ENCODE data around the gene NPTX2. TPM values are rescaled to one million over a fixed set of nuclear protein-coding genes. Genes with fewer than 3 reads are reported as not detected.
"Not testable (repeated sequence)": the region's sequence is repeated elsewhere in the genome, so short reads cannot be mapped to it uniquely, and the experiment has no call there.

Gene NPTX2, protein sequence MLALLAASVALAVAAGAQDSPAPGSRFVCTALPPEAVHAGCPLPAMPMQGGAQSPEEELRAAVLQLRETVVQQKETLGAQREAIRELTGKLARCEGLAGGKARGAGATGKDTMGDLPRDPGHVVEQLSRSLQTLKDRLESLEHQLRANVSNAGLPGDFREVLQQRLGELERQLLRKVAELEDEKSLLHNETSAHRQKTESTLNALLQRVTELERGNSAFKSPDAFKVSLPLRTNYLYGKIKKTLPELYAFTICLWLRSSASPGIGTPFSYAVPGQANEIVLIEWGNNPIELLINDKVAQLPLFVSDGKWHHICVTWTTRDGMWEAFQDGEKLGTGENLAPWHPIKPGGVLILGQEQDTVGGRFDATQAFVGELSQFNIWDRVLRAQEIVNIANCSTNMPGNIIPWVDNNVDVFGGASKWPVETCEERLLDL
- polyA plus RNA-seq (2013, experiment 1 of 2; ENCODE audit: insufficient read length), result 10.5 TPM
- 11.0 TPM for polyA plus RNA-seq (2013, experiment 2 of 2; ENCODE audit: insufficient read length)

GRCh38 chr7:98617051-98617959 is at the start of gene NPTX2:
Gene NPTX2 (plus strand): TSS chr7:98617285. CDS start chr7:98617462, 177 bp downstream.
- DNase-seq, result peak; percentile 76

GRCh38 chr7:98567991-98568390 is 49.1 kb upstream of the NPTX2 start:
- DNase-seq, result no peak

DNA sequence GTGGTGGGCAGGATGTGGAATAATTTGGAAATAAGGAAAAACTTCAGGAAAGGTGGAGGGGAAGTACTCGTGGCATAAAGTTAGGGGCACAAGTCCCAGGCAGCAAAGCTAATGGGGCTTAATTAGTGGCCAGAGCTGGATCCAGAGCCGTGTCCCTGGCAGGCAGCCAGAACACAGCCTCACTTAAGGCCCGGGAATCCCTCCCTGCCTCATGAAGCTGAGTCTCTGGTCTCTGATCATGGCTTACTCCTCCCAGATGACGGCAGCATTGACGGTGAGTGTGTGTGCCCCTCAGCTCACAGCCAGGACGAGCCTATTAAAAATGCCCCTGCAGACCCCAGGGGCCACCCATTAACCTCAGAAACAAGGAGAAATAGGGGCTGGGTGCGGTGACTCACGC is 48.2 kb upstream of the NPTX2 start:
- no peak for DNase-seq

DNA sequence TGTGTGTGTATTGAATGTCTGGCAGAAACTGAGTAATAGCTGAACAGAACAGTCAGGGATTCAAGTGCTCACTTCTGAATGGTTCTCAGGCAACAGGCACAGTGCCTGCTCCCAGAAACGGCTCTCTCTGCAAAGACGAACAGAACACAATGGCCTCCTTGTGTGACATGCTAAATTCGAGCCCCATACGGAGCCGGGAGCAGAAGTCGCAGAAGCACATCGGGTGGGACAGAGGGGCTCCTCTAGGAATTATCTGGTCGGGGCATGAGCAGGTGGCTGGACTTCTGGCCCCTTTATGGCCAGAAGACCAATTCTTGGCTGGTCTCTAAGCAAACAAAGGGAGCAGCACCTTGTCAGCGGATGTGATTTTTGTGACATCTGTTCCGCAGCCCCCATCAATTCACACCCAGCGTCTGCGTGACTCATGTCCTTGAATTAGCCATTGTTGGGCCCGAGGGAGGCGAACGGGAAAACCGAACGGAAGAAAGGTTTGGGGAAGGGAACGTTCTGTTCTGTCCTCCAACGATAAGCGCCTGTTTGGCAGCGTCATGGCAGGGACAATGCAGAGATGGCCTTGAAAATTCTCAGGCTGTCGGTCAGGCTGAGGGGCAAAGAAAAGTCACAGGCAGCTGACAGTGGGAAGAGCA is 47.3 kb upstream of the NPTX2 start:
- DNase-seq, result peak; percentile 25

DNA sequence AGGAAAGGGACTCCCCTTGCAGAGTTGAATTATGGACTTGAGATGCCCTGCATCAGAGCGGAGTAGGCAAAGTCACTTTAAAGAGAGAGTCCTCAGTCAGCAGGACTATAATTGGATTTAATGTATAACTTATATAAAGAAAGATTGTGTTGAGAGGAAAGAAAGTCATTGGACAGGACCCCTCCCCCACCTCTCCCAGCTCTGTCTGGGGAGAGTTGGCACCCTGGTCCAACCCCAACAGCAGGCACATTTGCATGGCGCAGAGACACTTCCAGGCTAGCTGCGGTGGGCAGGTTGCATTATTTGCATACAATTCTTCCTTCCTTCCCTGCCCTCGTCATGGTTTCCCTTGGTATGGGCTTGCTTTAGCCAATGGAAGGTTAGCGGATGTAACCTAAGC is 46.1 kb upstream of the NPTX2 start:
- no peak for DNase-seq

DNA sequence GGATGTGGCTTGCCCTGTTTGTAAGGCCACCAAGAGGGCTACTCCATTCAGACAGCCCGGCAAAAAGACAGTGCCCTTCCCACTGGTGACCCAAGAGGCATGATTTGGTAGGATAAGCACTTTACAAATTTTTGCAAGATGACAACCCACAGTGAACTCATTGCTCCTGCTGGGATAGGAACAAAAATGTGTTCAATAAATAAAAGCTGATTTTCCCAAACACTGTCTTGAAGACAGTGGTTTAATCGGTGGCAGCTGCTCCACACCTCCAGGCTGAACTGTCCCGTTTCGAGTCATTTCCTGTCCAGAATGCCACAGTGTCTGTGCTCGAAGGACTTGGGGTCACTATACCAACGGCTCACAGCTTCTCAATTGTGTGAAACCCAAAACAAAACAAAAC is 45.1 kb upstream of the NPTX2 start:
- DNase-seq, result peak; percentile 51

DNA sequence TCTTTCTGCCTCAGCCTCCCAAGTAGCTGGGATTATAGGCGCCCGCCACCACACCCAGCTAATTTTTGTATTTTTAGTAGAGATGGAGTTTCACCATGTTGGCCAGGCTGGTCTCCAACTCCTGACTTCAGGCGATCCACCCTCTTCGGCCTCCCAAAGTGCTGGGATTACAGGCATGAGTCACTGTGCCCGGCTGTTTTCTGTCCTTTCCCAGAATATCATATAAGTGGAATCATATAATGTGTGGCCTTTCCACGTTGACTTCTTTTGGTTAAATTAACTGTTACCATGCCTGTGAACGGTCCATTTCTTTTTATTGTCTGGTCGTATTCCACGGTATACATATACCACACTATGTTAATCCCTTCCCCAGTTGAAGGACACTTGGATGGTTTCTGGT is 44.4 kb upstream of the NPTX2 start:
- DNase-seq, result not testable (repeated sequence)

DNA sequence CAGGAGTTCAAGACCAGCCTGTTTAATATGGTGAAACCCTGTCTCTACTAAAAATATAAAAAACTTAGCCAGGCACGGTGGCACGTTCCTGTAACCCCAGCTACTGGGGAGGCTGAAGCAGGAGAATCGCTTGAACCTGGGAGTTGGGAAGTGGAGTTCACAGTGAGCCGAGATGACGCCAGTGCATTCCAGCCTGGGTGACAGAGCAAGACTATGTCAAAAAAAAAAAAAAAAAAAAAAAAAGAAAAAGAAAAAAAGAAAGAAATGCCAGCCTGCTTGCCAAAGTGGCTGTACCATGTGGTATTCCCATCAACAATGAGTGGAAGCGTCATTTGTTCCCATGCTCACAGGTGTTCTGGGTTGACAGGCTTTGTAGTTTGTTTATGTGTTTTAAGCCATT is 43.3 kb upstream of the NPTX2 start:
- DNase-seq, result no peak

- no peak for DNase-seq
Observed at GRCh38 chr7:98575878-98576277, 41.2 kb upstream of the NPTX2 start.

DNA sequence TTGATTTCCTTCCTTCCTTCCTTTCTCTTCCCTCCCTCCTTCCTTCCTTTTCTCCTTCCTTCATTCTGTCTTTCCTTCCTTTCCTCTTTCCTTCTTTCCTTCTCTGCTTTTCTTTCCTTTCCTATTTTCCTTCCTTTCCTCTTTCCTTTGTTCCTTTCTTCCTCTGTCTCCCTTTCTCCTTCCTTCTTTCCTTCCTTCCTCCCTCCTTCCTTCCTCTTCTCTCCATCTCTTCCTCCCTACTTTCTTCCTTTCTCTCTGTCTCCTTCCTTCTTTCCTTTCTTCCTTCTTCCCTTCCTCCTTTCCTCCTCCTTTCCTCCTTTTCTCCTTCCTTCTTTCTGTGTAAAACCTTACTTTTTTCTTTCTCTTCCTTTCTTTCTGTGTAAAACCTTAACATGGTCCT is 32.3 kb upstream of the NPTX2 start:
- DNase-seq, result no peak

DNA sequence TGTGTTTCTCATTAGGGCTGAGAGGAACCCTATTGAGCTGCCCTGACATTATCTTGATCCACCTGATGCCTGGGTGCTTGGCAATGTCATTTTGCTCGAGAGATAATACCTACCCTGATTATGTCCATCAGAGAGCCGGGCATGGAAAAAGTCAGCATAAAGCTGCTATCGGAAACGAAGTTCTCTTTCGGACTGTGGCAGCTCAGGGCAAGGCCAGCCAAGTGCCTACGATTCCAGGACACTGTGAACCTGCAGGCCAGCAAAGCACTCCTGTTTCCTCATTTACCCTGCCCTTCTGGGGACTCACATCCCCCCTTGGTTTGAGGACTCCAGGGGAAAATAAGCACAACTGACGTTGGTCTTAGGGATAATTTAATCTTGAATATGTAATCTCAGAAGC is 25.2 kb upstream of the NPTX2 start:
- DNase-seq, result no peak

GRCh38 chr7:98594348-98594747 is 22.7 kb upstream of the NPTX2 start:
- DNase-seq, result no peak

- DNase-seq, result no peak
Observed at GRCh38 chr7:98594787-98595186, 22.3 kb upstream of the NPTX2 start.

- no peak for DNase-seq
Observed at GRCh38 chr7:98598846-98599615, 18.1 kb upstream of the NPTX2 start.

DNA sequence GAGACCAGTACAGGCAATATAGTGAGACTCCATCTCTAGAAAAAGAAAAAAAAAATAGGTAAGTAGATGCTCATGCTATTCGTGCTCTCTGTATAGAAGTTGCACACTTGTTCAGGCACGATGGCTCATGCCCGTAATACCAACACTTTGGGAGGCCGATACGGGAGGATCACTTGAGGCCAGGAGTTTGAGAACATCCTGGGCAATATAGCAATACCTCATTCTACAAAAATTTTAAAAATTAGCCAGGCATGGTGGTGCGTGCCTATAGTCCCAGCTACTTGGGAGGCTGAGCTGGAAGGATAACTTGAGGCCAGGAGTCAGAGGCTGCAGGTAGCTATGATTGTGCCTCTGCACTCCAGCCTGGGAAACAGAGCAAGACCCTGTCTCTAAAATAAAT is 17.2 kb upstream of the NPTX2 start:
- DNase-seq, result no peak

DNA sequence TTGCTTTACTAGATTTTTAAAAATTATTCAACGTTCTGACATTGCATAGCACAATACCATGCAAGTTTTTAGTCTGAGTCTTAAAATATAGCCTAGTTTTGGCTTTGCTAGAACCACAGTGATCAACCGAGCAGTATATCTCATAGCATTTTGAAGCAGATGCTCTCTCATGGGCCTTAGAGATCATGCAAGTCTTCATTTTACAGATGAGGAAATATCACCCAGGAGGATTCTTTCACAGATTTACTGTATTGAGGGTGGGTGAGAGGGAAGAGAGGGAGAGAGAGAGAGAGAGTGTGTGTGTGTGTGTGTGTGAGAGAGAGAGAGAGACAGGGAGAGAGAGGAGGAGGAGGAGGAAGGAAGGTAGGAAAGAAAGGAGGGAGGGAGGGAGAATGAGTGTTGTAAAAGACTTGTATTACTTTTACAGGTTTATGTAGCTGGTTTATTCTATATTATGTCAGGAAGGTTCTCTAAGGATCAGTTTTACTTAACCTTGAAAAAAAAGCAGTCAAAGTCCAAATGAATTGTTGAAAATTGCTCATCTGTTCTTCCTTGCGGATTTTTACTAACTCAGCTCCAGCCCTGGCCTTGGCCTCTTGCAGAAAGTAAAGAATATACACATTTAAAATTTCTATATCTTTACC is 14.2 kb upstream of the NPTX2 start:
- DNase-seq, result no peak

GRCh38 chr7:98603399-98603788 is 13.7 kb upstream of the NPTX2 start:
- no peak for DNase-seq

DNA sequence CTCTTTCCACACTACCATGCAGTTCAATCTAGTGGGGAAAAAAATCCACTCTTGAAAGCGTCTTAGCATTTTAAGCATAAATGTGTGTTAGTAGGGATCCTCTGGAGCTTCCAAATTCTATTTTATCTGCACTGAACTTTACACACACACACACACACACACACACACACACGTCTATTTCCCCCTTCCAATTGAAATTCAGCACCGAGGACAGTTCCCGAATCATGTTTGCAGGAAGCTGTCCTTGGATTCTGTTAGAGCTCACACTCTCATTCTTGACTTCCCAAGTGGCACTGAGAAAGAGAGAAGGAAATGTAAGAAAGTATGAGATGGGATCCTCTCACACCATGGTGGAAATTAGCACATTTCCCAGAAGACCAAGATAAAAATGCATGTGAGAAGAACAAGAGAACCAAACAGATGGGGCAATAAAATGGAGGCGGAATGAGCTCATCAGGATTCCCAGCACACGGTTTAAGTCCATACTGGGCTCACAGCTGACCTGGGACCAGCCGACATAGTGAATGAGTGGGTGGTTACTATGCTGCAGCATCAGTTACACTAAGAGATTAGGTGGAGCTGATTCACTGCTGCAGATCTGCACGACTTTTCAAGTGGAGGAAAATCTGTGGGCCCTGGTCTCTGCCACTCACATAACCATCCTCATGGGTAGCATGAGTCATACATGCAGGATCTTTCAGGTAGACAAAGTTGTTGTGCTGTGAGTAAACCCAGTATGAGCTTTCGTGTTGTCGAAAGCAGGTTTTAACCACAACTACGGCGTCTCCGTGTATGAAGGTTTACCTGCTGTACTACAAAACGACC is 3.3 kb upstream of the NPTX2 start:
- DNase-seq, result peak; percentile 63

DNA sequence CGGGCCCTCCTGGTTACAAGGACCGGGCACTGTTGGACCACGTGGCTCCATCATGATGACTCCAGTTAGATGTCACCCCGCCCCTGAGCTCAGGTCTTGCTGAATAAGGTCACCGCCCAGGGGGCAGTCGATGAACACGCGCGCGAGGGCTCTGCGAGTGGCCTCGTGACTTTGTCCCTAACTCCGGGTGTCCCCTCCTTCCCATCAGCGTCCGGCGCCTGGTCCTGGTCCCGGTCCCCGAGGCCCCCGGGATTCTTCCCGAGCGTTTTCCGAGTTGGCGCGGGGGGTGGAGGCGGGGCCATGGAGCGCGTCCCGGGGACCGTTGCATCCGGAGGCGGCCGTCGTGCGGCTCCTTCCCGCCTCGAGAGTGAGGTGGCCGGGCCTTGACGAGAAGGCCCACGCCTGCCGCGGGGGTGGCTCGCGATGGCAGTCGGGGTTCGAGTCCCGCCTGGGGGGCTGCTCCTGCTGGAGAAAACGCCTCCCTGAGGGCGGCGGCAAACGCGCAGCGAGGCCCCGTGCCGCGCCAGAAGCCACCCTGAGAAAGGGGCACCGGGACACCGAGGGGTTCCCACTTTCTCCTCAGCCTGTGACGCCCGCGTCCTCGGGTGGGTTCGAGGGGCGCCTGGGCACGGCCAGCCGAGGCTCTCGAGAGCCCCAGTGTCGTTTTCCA is 569 bp upstream of the NPTX2 start:
- no peak for DNase-seq

DNA sequence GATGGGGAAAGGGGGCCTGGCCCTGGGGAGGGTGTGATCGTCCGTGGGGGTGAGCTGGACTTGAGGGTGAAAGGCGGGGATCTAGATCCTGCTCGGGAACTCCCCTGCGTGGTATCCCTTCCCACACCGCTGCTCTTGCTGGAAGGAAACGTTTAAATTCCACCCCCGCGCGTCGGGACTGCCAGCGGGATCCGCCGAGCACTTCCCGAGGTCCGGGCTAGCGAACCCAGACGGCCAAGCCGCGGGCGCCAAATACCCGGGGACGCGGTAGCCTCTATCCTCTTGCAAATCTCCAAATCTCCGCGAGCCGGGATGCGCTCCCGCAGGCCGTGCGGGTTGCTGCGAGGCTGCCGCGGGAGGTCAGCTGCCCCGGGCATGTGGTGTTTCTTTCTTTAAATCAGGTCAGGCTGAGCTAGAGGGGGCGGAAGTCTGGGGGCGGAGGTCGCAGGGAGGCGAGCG is 904 bp downstream of the NPTX2 start:
- no peak for DNase-seq

All from fibroblast of skin of scalp (primary cell).